Fibroblast of lung (primary cell): Measurements from ENCODE around the gene GREB1. TPM values are rescaled to one million over a fixed set of nuclear protein-coding genes. Genes with fewer than 3 reads are reported as not detected.

Experiments
- DNase-seq, 2 donors: peaks; one replicate each; pipeline versions ENCODE4 v3.0.0 to v3.0.0-alpha.2; 2010; ENCODE audit warnings: low read depth in 2 of 2
- H2AFZ ChIP-seq: 2 replicates; pipeline ENCODE4 v1.5.1; 2012; ENCODE audit warnings: low read length, control low read depth, inconsistent platforms
- H3K27ac ChIP-seq: 2 replicates; pipeline ENCODE4 v1.5.1; 2011; ENCODE audit warnings: low read length, control low read depth; ENCODE audit not compliant: insufficient read depth
- H3K27me3 ChIP-seq: 2 replicates; pipeline ENCODE4 v1.5.1; 2011; ENCODE audit warnings: mild to moderate bottlenecking, low read length; ENCODE audit not compliant: control insufficient read depth, insufficient read depth
- H3K36me3 ChIP-seq: 2 replicates; pipeline ENCODE4 v1.5.1; 2011; ENCODE audit warnings: low read length; ENCODE audit not compliant: control insufficient read depth, insufficient read depth
- H3K4me1 ChIP-seq: 2 replicates; pipeline ENCODE4 v1.5.1; 2011; ENCODE audit warnings: low read length; ENCODE audit not compliant: control insufficient read depth, insufficient read depth; ENCODE audit errors: extremely low read depth
- H3K4me2 ChIP-seq: 2 replicates; pipeline ENCODE4 v1.5.1; 2011; ENCODE audit warnings: low read length, control low read depth; ENCODE audit not compliant: insufficient read depth; ENCODE audit errors: extremely low read depth
- H3K4me3 ChIP-seq, 4 experiments: fragments of 200-600 bp in 1 of 4; sonication (generic) in 1 of 4; replicated peaks in 1 of 4; 2 replicates each; pipeline ENCODE4 v1.5.1; 2011 to 2016; ENCODE audit warnings: low read length in 4 of 4, low read depth in 3 of 4, mild to moderate bottlenecking in 3 of 4, control low read depth in 2 of 4, inconsistent platforms in 1 of 4, mixed read lengths in 1 of 4; ENCODE audit not compliant: insufficient read depth in 1 of 4; ENCODE audit errors: control extremely low read depth in 1 of 4
- H3K79me2 ChIP-seq: 2 replicates; pipeline ENCODE4 v1.5.1; 2012; ENCODE audit warnings: mild to moderate bottlenecking, low read length, inconsistent platforms; ENCODE audit not compliant: control insufficient read depth, insufficient read depth
- H3K9ac ChIP-seq: 2 replicates; pipeline ENCODE4 v1.5.1; 2011; ENCODE audit warnings: mild to moderate bottlenecking, low read length, control low read depth; ENCODE audit not compliant: insufficient read depth
- H3K9me3 ChIP-seq: 2 replicates; pipeline ENCODE4 v1.5.1; 2012; ENCODE audit warnings: low read depth, low read length; ENCODE audit not compliant: control insufficient read depth, insufficient read depth
- H4K20me1 ChIP-seq: 2 replicates; pipeline ENCODE4 v1.5.1; 2011; ENCODE audit warnings: low read length; ENCODE audit not compliant: control insufficient read depth, insufficient read depth; ENCODE audit errors: extremely low read depth
- EZH2 ChIP-seq: IDR thresholded peaks from 2 replicates; pipeline ENCODE4 v1.5.1; 2012; ENCODE audit warnings: low read length, control low read depth, mild to moderate bottlenecking; ENCODE audit errors: missing control alignments
- polyA plus RNA-seq, 2 donors: library from polyadenylated mRNA; depleted of rRNA in 1 of 2; stranded (reverse) in 1 of 2; unstranded in 1 of 2; fragments of >200 nt; gene quantifications; 2 replicates each; pipeline ENCODE4 v1.2.1, GENCODE V29; 2011 to 2012; ENCODE audit warnings: missing spikeins in 1 of 2
- total RNA-seq: library from RNA; depleted of rRNA; stranded (reverse); fragments of >200 nt; gene quantifications from 2 replicates; pipeline ENCODE4 v1.2.1, GENCODE V29; 2014
- TF ChIP-seq, protein P1 (sequence below), 2 donors: IDR thresholded peaks in 1 of 2; conservative IDR thresholded peaks in 1 of 2; 1 replicate in 1 of 2; 2 replicates in 1 of 2; pipeline ENCODE4 v1.5.1; 2011 to 2012; ENCODE audit warnings: low read length in 2 of 2, control low read depth in 1 of 2, inconsistent platforms in 1 of 2, low read depth in 1 of 2, mild to moderate bottlenecking in 1 of 2

GREB1 gene
- total and polyA plus RNA-seq, 2 donors (not counting 1 experiment from before 2014, with no cell fraction given) = 0.06 to 2.0 TPM

DNA sequence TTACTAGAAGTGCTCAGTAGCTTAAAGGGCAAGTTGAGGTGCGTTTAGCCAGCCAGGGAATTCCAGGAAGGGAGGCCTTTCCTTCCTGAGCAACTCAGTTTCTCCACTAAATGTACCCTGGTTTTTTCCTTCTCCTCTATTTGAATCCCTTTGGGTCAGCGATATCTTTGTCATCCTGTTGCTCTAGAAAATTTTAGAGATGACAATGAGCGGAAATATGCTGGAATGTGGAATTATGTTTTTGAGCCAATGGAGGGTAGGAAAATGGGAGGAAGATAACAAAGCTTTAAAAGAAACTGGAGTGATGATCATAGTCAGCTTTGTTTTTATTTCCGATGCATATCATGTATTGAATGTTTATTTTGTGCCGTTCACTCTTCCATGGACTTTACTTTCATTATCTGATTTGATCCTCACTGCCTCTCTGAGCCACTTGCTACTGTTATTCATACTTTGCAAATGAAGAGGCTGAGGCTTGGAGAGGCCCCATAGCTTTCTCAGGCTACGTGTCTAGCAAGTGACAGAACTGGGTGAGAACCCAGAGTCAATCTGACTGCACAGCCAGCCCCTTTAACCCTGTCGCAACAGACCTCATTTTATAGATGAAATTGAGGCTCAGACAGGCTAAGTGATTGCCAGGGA is 68.8 kb downstream of the GREB1 start:
- no peaks in the 10 kb centered on the region for H3K79me2 ChIP-seq
- DNase-seq = no peak
- no peak overlapping the region for H3K27ac ChIP-seq
- H3K9me3 ChIP-seq = no peaks in the 10 kb centered on the region
- TF ChIP-seq, protein P1, sequence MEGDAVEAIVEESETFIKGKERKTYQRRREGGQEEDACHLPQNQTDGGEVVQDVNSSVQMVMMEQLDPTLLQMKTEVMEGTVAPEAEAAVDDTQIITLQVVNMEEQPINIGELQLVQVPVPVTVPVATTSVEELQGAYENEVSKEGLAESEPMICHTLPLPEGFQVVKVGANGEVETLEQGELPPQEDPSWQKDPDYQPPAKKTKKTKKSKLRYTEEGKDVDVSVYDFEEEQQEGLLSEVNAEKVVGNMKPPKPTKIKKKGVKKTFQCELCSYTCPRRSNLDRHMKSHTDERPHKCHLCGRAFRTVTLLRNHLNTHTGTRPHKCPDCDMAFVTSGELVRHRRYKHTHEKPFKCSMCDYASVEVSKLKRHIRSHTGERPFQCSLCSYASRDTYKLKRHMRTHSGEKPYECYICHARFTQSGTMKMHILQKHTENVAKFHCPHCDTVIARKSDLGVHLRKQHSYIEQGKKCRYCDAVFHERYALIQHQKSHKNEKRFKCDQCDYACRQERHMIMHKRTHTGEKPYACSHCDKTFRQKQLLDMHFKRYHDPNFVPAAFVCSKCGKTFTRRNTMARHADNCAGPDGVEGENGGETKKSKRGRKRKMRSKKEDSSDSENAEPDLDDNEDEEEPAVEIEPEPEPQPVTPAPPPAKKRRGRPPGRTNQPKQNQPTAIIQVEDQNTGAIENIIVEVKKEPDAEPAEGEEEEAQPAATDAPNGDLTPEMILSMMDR (conservative IDR thresholded peaks at IDR 0.05 in 1 of 2, IDR thresholded peaks at IDR 0.05 in 1 of 2; ENCODE audit: low read depth in 1 of 2, low read length in 2 of 2) = no peak
- no peak for TF ChIP-seq EZH2
- peaks cover 8% of the 10 kb centered on the region for H3K27me3 ChIP-seq
- H3K36me3 ChIP-seq = no peaks in the 10 kb centered on the region
- no peaks in the 10 kb centered on the region for H4K20me1 ChIP-seq
- H2AFZ ChIP-seq = no peak overlapping the region
- H3K4me2 ChIP-seq = no peak overlapping the region
- H3K4me1 ChIP-seq = no peaks in the 10 kb centered on the region
- H3K9ac ChIP-seq = no peak overlapping the region
- no peak overlapping the region for H3K4me3 ChIP-seq

DNA sequence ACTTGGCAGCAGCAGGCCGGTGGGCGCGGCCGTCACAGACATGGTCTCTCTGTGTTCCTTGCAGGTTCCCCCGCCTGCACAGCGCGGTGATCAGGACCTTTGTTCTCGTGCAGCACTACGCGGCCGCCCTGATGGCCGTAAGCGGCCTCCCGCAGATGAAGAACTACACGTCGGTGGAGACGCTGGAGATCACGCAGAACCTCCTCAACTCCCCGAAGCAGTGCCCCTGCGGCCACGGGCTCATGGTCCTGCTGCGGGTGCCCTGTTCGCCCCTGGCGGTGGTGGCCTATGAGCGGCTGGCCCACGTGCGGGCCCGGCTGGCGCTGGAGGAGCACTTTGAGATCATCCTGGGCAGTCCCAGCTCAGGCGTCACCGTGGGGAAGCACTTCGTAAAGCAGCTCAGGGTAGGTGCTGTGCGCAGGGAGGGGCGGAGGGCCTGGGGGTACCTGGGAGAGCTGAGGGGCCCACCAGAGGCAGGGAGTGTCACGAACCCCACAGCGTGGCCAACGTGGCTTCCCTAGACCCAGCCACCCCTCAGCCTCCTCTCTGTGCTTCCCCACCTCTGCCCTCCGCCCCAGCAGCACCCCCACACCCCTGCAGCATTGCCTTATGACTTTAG is 76.9 kb downstream of the GREB1 start:
- Histone ChIP-seq H3K27me3 (no peaks in the 10 kb centered on the region), H3K4me2 (no peak overlapping the region)
- no peak for DNase-seq

DNA sequence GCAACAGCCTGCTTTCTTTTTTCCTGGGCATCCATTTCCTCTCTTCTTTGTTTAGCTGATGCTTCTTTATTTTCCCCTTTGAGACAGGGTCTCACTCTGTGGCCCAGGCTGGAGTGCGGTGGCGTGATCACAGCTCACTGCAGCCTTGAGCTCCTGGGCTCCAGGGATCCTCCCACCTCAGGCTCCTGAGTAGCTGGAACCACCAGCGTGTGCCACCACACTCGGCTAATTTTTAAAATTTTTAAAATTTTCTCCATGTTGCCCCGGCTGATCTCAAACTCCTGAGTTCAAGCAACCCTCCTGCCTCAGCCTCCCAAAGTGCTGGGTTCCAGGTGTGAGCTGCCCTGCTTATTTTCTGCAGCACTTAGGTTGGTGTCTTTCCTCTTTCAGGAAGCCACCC is 77.4 kb downstream of the GREB1 start:
- no peaks in the 10 kb centered on the region for H3K36me3 ChIP-seq
- DNase-seq = no peak
- H4K20me1 ChIP-seq = no peaks in the 10 kb centered on the region
- H3K4me3 ChIP-seq = no peak overlapping the region
- no peak for TF ChIP-seq EZH2
- TF ChIP-seq, protein P1 (conservative IDR thresholded peaks at IDR 0.05 in 1 of 2, IDR thresholded peaks at IDR 0.05 in 1 of 2; ENCODE audit: low read depth in 1 of 2, low read length in 2 of 2) = no peak
- no peaks in the 10 kb centered on the region for H3K79me2 ChIP-seq
- no peaks in the 10 kb centered on the region for H3K9me3 ChIP-seq
- no peaks in the 10 kb centered on the region for H3K4me1 ChIP-seq
- no peak overlapping the region for H3K4me2 ChIP-seq
- H3K27ac ChIP-seq = no peak overlapping the region
- H3K27me3 ChIP-seq = no peaks in the 10 kb centered on the region
- no peak overlapping the region for H3K9ac ChIP-seq
- H2AFZ ChIP-seq = no peak overlapping the region

More for the DNA sequence above, 76.9 kb downstream of the GREB1 start:
- no peaks in the 10 kb centered on the region for H3K79me2 ChIP-seq
- H3K9me3 ChIP-seq = no peaks in the 10 kb centered on the region
- no peaks in the 10 kb centered on the region for H3K36me3 ChIP-seq
- H2AFZ ChIP-seq = no peak overlapping the region
- no peaks in the 10 kb centered on the region for H3K4me1 ChIP-seq
- H4K20me1 ChIP-seq = no peaks in the 10 kb centered on the region
- H3K9ac ChIP-seq = no peak overlapping the region
- TF ChIP-seq, protein P1 (conservative IDR thresholded peaks at IDR 0.05 in 1 of 2, IDR thresholded peaks at IDR 0.05 in 1 of 2; ENCODE audit: low read depth in 1 of 2, low read length in 2 of 2) = no peak
- TF ChIP-seq EZH2 = no peak
- H3K4me3 ChIP-seq = no peak overlapping the region
- no peak overlapping the region for H3K27ac ChIP-seq
